ENCODE data around the gene DMTF1.

Gene DMTF1, protein sequence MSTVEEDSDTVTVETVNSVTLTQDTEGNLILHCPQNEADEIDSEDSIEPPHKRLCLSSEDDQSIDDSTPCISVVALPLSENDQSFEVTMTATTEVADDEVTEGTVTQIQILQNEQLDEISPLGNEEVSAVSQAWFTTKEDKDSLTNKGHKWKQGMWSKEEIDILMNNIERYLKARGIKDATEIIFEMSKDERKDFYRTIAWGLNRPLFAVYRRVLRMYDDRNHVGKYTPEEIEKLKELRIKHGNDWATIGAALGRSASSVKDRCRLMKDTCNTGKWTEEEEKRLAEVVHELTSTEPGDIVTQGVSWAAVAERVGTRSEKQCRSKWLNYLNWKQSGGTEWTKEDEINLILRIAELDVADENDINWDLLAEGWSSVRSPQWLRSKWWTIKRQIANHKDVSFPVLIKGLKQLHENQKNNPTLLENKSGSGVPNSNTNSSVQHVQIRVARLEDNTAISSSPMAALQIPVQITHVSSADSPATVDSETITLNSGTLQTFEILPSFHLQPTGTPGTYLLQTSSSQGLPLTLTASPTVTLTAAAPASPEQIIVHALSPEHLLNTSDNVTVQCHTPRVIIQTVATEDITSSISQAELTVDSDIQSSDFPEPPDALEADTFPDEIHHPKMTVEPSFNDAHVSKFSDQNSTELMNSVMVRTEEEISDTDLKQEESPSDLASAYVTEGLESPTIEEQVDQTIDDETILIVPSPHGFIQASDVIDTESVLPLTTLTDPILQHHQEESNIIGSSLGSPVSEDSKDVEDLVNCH

DNA sequence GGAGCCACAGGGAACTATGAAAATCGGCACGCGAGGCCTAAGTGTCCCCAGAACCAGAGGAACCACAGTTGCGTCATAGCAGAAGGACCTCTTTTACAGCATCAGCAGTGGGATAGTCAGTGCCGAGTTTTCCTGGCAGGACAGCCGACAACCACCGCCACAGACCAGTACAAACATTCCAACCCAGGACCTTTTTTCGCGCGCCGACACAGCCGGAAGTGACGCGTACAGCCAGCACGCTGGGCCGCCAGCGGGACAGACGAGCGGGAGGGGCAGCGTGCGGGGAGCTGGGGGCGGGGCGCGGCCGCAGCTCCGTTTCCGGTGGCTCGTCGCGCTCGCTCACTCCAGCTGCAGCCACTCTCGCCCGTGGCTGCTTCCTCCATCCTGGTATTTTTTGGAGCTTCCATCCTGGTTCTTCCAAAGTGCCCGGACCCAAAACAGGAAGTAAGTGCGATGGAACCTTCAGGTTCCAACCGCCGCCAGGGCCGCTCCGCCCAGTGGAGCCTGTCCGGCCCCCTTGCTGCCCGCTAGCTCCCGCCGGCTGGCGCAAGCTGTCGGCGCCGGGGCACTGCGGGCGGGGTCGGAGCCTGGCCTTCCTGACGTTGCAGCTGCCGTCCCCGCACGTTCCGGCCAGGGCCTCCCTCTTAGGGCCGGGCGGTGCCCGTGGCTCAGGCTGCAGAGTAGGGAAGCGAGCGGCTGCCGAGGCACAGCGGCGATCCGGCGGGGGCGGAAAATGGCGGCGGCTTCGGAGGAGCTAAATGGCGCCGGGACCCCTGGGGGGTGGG, at the start of gene DMTF1:
Gene DMTF1 (plus strand): TSS at position 342 of the 785 bp plus-strand sequence. CDS start 12,489 bp downstream, outside the sequence.
- no peaks in the 10 kb centered on the region for H3K27me3 ChIP-seq (ENCODE audit: low read length)
- TF ChIP-seq, protein P1, sequence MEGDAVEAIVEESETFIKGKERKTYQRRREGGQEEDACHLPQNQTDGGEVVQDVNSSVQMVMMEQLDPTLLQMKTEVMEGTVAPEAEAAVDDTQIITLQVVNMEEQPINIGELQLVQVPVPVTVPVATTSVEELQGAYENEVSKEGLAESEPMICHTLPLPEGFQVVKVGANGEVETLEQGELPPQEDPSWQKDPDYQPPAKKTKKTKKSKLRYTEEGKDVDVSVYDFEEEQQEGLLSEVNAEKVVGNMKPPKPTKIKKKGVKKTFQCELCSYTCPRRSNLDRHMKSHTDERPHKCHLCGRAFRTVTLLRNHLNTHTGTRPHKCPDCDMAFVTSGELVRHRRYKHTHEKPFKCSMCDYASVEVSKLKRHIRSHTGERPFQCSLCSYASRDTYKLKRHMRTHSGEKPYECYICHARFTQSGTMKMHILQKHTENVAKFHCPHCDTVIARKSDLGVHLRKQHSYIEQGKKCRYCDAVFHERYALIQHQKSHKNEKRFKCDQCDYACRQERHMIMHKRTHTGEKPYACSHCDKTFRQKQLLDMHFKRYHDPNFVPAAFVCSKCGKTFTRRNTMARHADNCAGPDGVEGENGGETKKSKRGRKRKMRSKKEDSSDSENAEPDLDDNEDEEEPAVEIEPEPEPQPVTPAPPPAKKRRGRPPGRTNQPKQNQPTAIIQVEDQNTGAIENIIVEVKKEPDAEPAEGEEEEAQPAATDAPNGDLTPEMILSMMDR (IDR thresholded peaks at IDR 0.05; ENCODE audit: insufficient read depth, low read length, poor library complexity, severe bottlenecking) = no peak
- TF ChIP-seq EZH2phosphoT487 (conservative IDR thresholded peaks at IDR 0.05; ENCODE audit: low read length) = no peak
- H3K4me3 ChIP-seq (ENCODE audit: insufficient read depth, low read length, poor library complexity, severe bottlenecking) = peak within 1 kb of the TSS; percentile 88
- H3K79me2 ChIP-seq (ENCODE audit: insufficient read depth, low read length) = peaks cover 51% of the 10 kb centered on the region
- H3K9ac ChIP-seq (ENCODE audit: low read length) = peak within 1 kb of the TSS; percentile 93
- no peaks in the 10 kb centered on the region for H3K9me3 ChIP-seq (ENCODE audit: insufficient read depth, low read length)
- no peaks in the 10 kb centered on the region for H3K9me2 ChIP-seq (replicated peaks; ENCODE audit: insufficient read depth, low read length)
- H2AFZ ChIP-seq (ENCODE audit: low read depth, low read length, severe bottlenecking) = peak within 1 kb of the TSS; percentile 92
- H3K36me3 ChIP-seq (ENCODE audit: low read length) = peaks cover 37% of the 10 kb centered on the region
- peaks cover 37% of the 10 kb centered on the region for H4K20me1 ChIP-seq (ENCODE audit: low read depth, low read length)
- H3K27ac ChIP-seq (ENCODE audit: low read depth, low read length) = peak within 1 kb of the TSS; percentile 83
- H3F3A ChIP-seq (ENCODE audit: insufficient read depth) = peaks cover 23% of the 10 kb centered on the region
- H3K4me2 ChIP-seq (ENCODE audit: low read depth, low read length, poor library complexity, severe bottlenecking) = peak within 1 kb of the TSS; percentile 95

DNA sequence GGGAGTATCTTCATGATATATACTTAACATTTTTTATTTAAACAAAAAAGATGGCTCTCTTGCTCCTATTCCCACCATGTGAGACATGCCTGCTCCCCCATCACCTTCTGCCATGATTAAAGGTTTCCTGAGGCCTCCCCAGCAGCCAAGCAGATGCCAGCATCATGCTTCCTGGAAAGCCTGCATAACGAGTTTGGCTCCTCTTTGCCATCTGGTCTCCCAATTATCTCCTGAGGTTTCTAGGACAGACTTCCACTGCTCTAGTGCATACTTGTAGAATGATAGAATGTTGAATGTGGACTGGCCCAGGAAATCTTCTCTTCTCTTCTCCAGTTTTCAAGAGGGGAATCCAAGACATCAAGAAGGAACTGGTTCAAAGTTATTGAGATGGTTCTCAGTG, 46.9 kb upstream of the DMTF1 start:
- Histone ChIP-seq H3K36me3 (ENCODE audit: low read length) (no peaks in the 10 kb centered on the region), H3K79me2 (ENCODE audit: insufficient read depth, low read length) (no peaks in the 10 kb centered on the region), H2AFZ (ENCODE audit: low read depth, low read length, severe bottlenecking) (no peak overlapping the region), H3K9me2 (replicated peaks; ENCODE audit: insufficient read depth, low read length) (no peaks in the 10 kb centered on the region), H3K4me3 (ENCODE audit: insufficient read depth, low read length, poor library complexity, severe bottlenecking) (no peak overlapping the region), H3K4me2 (ENCODE audit: low read depth, low read length, poor library complexity, severe bottlenecking) (no peak overlapping the region), H3K9me3 (ENCODE audit: insufficient read depth, low read length) (no peaks in the 10 kb centered on the region), H3F3A (ENCODE audit: insufficient read depth) (no peaks in the 10 kb centered on the region), H3K9ac (ENCODE audit: low read length) (no peak overlapping the region), H4K20me1 (ENCODE audit: low read depth, low read length) (no peaks in the 10 kb centered on the region), H3K27ac (ENCODE audit: low read depth, low read length) (no peak overlapping the region), H3K27me3 (ENCODE audit: low read length) (no peaks in the 10 kb centered on the region)
- no peak for TF ChIP-seq EZH2phosphoT487 (conservative IDR thresholded peaks at IDR 0.05; ENCODE audit: low read length)
- TF ChIP-seq, protein P1 (IDR thresholded peaks at IDR 0.05; ENCODE audit: insufficient read depth, low read length, poor library complexity, severe bottlenecking) = no peak

DNA sequence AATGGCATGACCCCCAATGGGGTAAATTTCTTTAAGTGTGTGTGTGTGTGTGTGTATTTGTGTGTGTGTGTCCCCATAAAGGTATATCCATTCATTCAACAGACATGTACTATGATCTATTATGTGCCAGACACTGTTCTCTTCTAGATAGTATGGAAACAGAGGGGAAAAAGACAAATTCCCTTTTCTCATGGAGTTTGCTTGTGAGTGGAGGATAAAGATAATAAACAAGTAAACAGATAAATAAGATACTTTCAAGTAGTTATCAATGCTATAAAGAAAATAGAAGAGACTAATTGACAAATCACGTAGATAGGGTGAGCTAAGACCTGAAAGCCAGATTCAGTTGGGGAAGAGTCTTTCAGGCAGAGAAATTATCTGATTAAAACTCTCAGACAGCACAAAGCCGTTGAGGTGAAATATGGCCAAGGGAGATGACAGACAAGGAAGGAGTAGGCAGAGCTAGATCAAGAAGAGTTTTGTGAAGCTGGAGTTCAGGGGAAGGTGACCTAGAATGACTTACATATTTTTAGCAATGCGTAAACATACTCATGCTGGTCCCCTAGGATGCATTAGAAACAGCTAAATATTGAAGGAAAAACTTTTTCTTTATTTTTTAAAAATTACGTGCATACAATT, 45.2 kb upstream of the DMTF1 start:
- H2AFZ ChIP-seq (ENCODE audit: low read depth, low read length, severe bottlenecking) = no peak overlapping the region
- no peak overlapping the region for H3K9ac ChIP-seq (ENCODE audit: low read length)
- no peaks in the 10 kb centered on the region for H3K9me3 ChIP-seq (ENCODE audit: insufficient read depth, low read length)
- H3K9me2 ChIP-seq (replicated peaks; ENCODE audit: insufficient read depth, low read length) = no peaks in the 10 kb centered on the region
- no peak overlapping the region for H3K4me3 ChIP-seq (ENCODE audit: insufficient read depth, low read length, poor library complexity, severe bottlenecking)
- no peak overlapping the region for H3K27ac ChIP-seq (ENCODE audit: low read depth, low read length)
- no peaks in the 10 kb centered on the region for H4K20me1 ChIP-seq (ENCODE audit: low read depth, low read length)
- H3K27me3 ChIP-seq (ENCODE audit: low read length) = no peaks in the 10 kb centered on the region
- H3K36me3 ChIP-seq (ENCODE audit: low read length) = no peaks in the 10 kb centered on the region
- H3K4me2 ChIP-seq (ENCODE audit: low read depth, low read length, poor library complexity, severe bottlenecking) = no peak overlapping the region
- no peaks in the 10 kb centered on the region for H3K79me2 ChIP-seq (ENCODE audit: insufficient read depth, low read length)
- no peaks in the 10 kb centered on the region for H3F3A ChIP-seq (ENCODE audit: insufficient read depth)
- TF ChIP-seq EZH2phosphoT487 (conservative IDR thresholded peaks at IDR 0.05; ENCODE audit: low read length) = no peak
- TF ChIP-seq, protein P1 (IDR thresholded peaks at IDR 0.05; ENCODE audit: insufficient read depth, low read length, poor library complexity, severe bottlenecking) = no peak

Measured in SU-DHL-6 (cell line).